Sciatic nerve (tissue), 1 donor: ENCODE data around the gene BPIFB6. TPM values are rescaled to one million over a fixed set of nuclear protein-coding genes. Genes with fewer than 3 reads are reported as not detected.

Source experiments
- total RNA-seq: library from RNA; stranded (reverse); fragmentation: NEBNext Ultra II Directional; extraction: Animal tissue kit (Norgen Biotek cat#: 25700); gene quantifications from one replicate; pipeline ENCODE4 v1.2.1, GENCODE V29; 2021
- donor health status: DM: no; HTN: no; CAD: no.

The BPIFB6 gene
- total RNA-seq, 1 donor from 2014 or later: not detected

Other genes with a start within 250 kb of the BPIFB6 start
- gene MAPRE1, start 211.7 kb upstream of the BPIFB6 start, total RNA-seq: 93.9 TPM
- 1.1 TPM for gene EFCAB8, start 172.7 kb upstream of the BPIFB6 start, total RNA-seq
- gene SUN5, start 27.2 kb upstream of the BPIFB6 start, total RNA-seq: not detected
- gene BPIFB2, start 23.9 kb upstream of the BPIFB6 start, total RNA-seq: not detected
- gene BPIFB3, start 22.3 kb downstream of the BPIFB6 start, total RNA-seq: not detected
- not detected for gene BPIFB4, start 48.0 kb downstream of the BPIFB6 start, total RNA-seq
- gene BPIFA2, start 136.5 kb downstream of the BPIFB6 start, total RNA-seq: not detected
- not detected for gene BPIFA3, start 185.7 kb downstream of the BPIFB6 start, total RNA-seq
- gene BPIFA1, start 204.3 kb downstream of the BPIFB6 start, total RNA-seq: not detected